ENCODE measurements around the gene EYS.
A peak's percentile ranks its signal among the peaks of the same experiment; 100 is the strongest.

The EYS gene

GRCh38 chr6:64590965-64591675 lies 1115.9 kb downstream of the EYS start:
- no peak for DNase-seq (ENCODE audit: low spot score)

GRCh38 chr6:64589961-64590360 lies 1117.1 kb downstream of the EYS start:
- DNase-seq (ENCODE audit: low spot score) = no peak

- no peak for DNase-seq (ENCODE audit: low spot score)
These were observed 1126.7 kb downstream of the EYS start for GRCh38 chr6:64580346-64580745.

GRCh38 chr6:64553249-64553786 lies 1153.7 kb downstream of the EYS start:
- DNase-seq (ENCODE audit: low spot score) = no peak

- DNase-seq (ENCODE audit: low spot score) = no peak
These were observed 1159.3 kb downstream of the EYS start for GRCh38 chr6:64547594-64548268.

DNA sequence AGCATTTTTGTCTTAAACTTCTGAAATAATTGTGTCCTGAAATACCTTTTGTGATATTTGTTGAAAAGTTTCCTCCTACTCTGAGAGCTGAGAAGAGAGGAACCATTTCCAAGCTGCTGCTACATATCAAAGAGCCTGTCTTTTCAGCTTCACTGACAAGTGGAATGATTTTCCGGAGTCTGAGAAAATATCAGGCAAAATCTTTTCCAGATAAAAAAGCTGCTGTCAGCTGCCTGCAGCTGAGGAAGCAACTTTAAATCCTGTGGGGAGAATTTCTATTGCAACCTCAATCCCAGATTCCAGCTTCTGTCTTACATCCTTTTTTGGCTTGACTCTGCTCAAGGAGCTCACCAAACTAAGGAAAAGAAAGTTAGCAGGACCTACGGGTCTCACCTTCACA lies 1167.1 kb downstream of the EYS start:
- DNase-seq (ENCODE audit: low spot score) = no peak

DNA sequence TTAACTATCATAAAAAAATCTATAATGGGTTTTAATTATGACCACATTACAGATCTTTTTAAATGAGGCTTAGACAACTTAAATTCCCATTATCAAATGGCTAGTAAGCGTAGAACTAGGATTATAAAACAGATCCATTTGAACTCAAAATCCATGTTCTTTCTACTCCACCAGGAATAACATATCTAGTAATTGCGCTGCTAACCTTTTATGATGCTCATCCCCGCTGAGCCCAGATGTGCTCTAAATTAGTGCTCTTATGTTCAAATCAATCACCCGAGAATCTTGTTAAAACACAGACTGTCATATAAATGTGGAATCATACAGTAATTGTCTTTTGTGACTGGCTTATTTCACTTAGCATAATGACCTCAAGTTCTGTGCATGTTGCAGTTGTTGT lies 1168.3 kb downstream of the EYS start:
- DNase-seq (ENCODE audit: low spot score) = no peak

- DNase-seq (ENCODE audit: low spot score) = no peak
These were observed 1179.1 kb downstream of the EYS start for GRCh38 chr6:64527899-64528298.

DNA sequence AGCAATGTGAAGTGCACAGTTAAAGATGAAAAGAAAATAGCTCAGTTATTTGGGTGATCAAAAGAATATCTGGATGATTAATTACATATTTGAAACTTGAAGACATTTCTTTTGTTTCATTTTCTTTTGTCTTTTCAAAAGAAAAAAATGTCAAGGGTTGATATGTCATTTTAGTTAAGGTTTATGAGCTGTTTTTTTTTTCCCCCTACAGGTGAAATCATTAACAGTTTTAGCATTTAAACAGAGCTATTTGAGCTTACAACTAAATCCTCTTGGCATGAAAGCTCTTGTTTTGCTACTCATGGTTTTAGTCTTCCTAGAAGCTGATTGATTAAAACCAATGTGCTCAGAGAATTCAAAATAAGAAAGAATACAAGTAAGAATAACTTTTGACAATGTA lies 1184.2 kb downstream of the EYS start:
- no peak for DNase-seq (ENCODE audit: low spot score)

DNA sequence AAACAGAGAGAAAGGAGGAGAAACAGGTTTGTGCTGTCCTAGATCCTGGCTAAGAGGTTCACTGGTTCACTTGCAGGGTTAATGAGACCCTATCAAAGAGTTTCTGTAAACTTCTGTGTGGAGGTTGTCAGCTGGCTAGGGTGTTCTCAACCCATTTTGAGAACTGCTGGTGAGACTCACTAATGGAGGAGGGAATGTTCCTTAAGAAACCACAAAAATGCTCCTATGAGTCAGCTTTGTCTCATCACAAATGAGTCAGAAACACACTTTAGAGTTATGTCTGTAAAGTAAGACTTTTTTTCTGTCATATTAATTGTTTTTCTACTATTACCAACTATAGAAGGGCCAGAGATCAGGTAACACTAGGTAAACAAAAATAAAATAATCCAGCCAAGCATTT lies 1187.0 kb downstream of the EYS start:
- DNase-seq (ENCODE audit: low spot score) = peak; percentile 73

GRCh38 chr6:64516393-64516792 lies 1190.6 kb downstream of the EYS start:
- DNase-seq (ENCODE audit: low spot score) = no peak

- no peak for DNase-seq (ENCODE audit: low spot score)
These were observed 1199.4 kb downstream of the EYS start for GRCh38 chr6:64507661-64508060.

DNA sequence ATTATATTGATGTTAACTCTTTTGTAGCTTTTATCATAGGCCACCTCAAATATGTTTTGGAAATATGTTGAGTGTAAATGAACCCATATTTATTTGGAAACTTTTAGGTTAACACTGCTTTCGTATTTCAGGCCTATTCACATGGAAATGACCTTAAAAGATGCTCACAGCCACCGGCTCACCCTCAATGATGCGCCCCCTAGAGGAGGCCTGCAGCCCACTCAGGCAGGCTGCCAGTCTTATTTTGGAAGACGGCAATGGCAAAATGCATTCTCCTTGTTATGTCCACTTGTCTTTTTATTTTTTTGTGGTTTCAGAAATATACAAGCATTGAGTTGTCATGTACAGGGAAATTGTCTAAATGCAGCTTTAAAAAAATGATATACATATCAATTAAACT lies 1201.7 kb downstream of the EYS start:
- DNase-seq (ENCODE audit: low spot score) = no peak

DNA sequence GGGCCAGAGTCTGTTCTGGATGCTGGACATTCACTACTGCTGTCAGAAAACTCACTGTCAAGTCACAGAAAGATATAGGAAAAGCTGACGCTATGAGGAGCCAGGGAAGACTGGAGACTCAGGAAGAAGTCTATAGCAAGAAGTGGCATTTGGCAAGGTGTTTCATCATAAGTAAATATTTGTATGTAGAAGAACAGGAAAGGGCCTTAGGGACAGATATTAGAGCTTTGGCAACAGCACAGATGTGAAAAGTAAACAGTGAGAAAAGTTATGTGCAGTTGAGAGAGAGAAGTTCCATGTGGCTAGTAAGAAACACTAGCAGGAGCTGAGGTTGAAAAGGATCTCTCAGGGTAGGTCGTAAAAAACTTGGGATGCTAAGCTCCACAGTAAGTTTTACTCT lies 1202.5 kb downstream of the EYS start:
- no peak for DNase-seq (ENCODE audit: low spot score)

- DNase-seq (ENCODE audit: low spot score) = no peak
These were observed 1204.2 kb downstream of the EYS start for GRCh38 chr6:64502801-64503200.

GRCh38 chr6:64497634-64498033 lies 1209.4 kb downstream of the EYS start:
- no peak for DNase-seq (ENCODE audit: low spot score)

- no peak for DNase-seq (ENCODE audit: low spot score)
These were observed 1217.3 kb downstream of the EYS start for GRCh38 chr6:64489763-64490162.

DNA sequence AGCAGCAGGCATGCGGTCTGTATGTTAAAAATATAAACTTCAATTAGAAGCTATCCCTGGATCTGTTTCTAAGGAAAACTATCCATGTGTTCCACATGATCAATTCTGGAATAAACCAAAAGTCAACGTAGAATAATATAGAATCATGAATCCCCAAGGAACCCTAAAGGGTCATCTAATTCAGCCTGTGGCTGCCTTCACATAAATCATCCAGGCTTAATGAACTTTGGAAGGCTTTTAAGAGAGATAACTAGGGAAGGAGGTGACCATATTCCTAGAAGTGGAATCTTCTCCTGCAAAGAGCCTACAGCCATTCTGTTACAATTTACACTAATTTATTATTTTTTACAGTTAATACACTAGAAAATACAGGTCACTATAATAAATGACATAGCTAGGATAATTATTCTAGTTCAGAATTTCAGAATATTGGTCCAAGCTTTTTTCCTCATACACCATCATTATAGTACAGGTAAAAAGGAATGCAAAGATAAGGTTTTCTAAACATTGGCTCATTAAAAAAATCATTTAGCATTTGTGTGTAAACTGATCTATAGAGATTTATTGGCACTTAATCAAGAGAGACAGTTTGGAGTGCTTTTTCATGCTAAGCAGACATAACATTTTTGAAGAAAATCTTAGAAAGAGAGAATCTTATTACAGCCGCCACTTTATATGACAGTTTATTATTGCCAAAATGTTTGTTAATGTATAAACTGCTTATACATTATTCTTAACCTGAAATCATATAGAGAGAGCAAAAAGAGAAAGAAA lies 1220.3 kb downstream of the EYS start:
- DNase-seq (ENCODE audit: low spot score) = no peak

- no peak for DNase-seq (ENCODE audit: low spot score)
These were observed 1223.0 kb downstream of the EYS start for GRCh38 chr6:64483956-64484499.

GRCh38 chr6:64482631-64483030 lies 1224.4 kb downstream of the EYS start:
- DNase-seq (ENCODE audit: low spot score) = no peak

- DNase-seq (ENCODE audit: low spot score) = no peak
These were observed 1227.9 kb downstream of the EYS start for GRCh38 chr6:64479134-64479533.

DNA sequence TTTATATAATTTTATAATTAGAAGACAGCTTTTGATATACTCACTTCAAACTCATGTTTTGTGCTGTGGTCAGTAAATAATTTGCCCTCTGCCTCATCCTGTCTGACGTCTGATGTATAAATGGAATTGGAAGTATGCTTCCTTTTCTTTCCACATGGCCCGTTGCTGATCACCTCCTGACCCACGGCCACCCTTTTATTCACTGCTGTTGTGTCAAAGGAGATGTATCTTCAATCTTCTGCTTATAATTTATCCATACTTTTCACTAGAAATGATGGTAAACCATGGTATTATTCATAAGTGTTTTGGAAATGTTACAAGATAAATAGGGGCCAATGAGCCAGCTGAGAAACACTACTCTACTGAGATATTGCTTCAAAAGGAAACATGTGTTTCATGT lies 1229.6 kb downstream of the EYS start:
- DNase-seq (ENCODE audit: low spot score) = no peak

GRCh38 chr6:64476935-64477334 lies 1230.1 kb downstream of the EYS start:
- DNase-seq (ENCODE audit: low spot score) = no peak

Measured in COLO829 (cell line).